ENCODE data around the gene SPATA21. TPM values are rescaled to one million over a fixed set of nuclear protein-coding genes. Genes with fewer than 3 reads are reported as not detected.

The SPATA21 gene
- total RNA-seq, 1 donor from 2014 or later: not detected

GRCh38 chr1:16451841-16452528, 14.8 kb upstream of the SPATA21 start:
- H3K4me1 Mint-ChIP-seq: peaks cover 24% of the 10 kb centered on the region
- ChIA-PET CTCF (no interaction called here), POLR2A (interaction anchor here (1.5 kb wide), 1 partner anchor 10 kb away, joined by 8 read pairs; no protein-coding TSS in a partner anchor)
- H3K9me3 Mint-ChIP-seq: no peaks in the 10 kb centered on the region
- peak overlapping the region; percentile 7 for H3K4me3 Mint-ChIP-seq
- peaks cover 88% of the 10 kb centered on the region for H3K36me3 Mint-ChIP-seq (ENCODE audit: low read depth)
- no peaks in the 10 kb centered on the region for H3K27me3 Mint-ChIP-seq
- DNase-seq (no peak), ATAC-seq (ENCODE audit: low read depth) (peak; percentile 70)
- no peak for TF ChIP-seq CTCF (IDR thresholded peaks at IDR 0.05)
- intact Hi-C loops (cut with micrococcal nuclease): no loop called here
- peak overlapping the region; percentile 54 for H3K27ac Mint-ChIP-seq

- DNase-seq: no peak
- H3K4me1 Mint-ChIP-seq: peaks cover 24% of the 10 kb centered on the region
- intact Hi-C loops (cut with micrococcal nuclease): no loop called here
- peak overlapping the region; percentile 12 for H3K4me3 Mint-ChIP-seq
- no peak for ATAC-seq (ENCODE audit: low read depth)
- peaks cover 83% of the 10 kb centered on the region for H3K36me3 Mint-ChIP-seq (ENCODE audit: low read depth)
- H3K27ac Mint-ChIP-seq: peak overlapping the region; percentile 10
- H3K9me3 Mint-ChIP-seq: no peaks in the 10 kb centered on the region
- POLR2A ChIA-PET: interaction anchor here (1.5 to 1.6 kb wide), 2 partner anchors 9 to 63 kb away, joined by 5 to 8 read pairs; no protein-coding TSS in a partner anchor
- CTCF ChIA-PET: no interaction called here
- no peaks in the 10 kb centered on the region for H3K27me3 Mint-ChIP-seq
- no peak for TF ChIP-seq CTCF (IDR thresholded peaks at IDR 0.05)
These were observed 13.7 kb upstream of the SPATA21 start for GRCh38 chr1:16450863-16451481.

- intact Hi-C loops (cut with micrococcal nuclease): loop anchor here (10.0 kb wide), 1 partner anchor 45 kb away; no protein-coding TSS in a partner anchor
- POLR2A ChIA-PET: interaction anchor here (1.0 to 1.6 kb wide), 2 partner anchors 11 to 64 kb away, joined by 5 to 10 read pairs; no protein-coding TSS in a partner anchor
These were observed 12.4 kb upstream of the SPATA21 start for GRCh38 chr1:16449666-16450065.

GRCh38 chr1:16449065-16449464, 11.8 kb upstream of the SPATA21 start:
- CTCF ChIA-PET: no interaction called here
- intact Hi-C loops (cut with micrococcal nuclease): loop anchor here (10.0 kb wide), 1 partner anchor 46 kb away; no protein-coding TSS in a partner anchor
- peaks cover 77% of the 10 kb centered on the region for H3K36me3 Mint-ChIP-seq (ENCODE audit: low read depth)
- H3K4me1 Mint-ChIP-seq: peaks cover 27% of the 10 kb centered on the region
- H3K9me3 Mint-ChIP-seq: no peaks in the 10 kb centered on the region
- POLR2A ChIA-PET: interaction anchor here (1.0 to 1.6 kb wide), 2 partner anchors 12 to 65 kb away, joined by 5 to 10 read pairs; no protein-coding TSS in a partner anchor
- no peak overlapping the region for H3K4me3 Mint-ChIP-seq
- TF ChIP-seq CTCF (IDR thresholded peaks at IDR 0.05): no peak
- H3K27me3 Mint-ChIP-seq: no peaks in the 10 kb centered on the region
- DNase-seq: no peak
- ATAC-seq (ENCODE audit: low read depth): no peak
- H3K27ac Mint-ChIP-seq: no peak overlapping the region

More at GRCh38 chr1:16449666-16450065, 12.4 kb upstream of the SPATA21 start:
- TF ChIP-seq CTCF (IDR thresholded peaks at IDR 0.05): no peak
- CTCF ChIA-PET: no interaction called here
- Mint-ChIP-seq H3K36me3 (ENCODE audit: low read depth) (peaks cover 76% of the 10 kb centered on the region), H3K4me3 (no peak overlapping the region), H3K27ac (no peak overlapping the region), H3K4me1 (peaks cover 24% of the 10 kb centered on the region), H3K9me3 (no peaks in the 10 kb centered on the region), H3K27me3 (no peaks in the 10 kb centered on the region)
- no peak for ATAC-seq (ENCODE audit: low read depth)
- no peak for DNase-seq

GRCh38 chr1:16447641-16448040, 10.4 kb upstream of the SPATA21 start:
- Mint-ChIP-seq H3K4me3 (no peak overlapping the region), H3K27me3 (no peaks in the 10 kb centered on the region), H3K4me1 (peaks cover 32% of the 10 kb centered on the region), H3K27ac (no peak overlapping the region), H3K9me3 (no peaks in the 10 kb centered on the region), H3K36me3 (ENCODE audit: low read depth) (peaks cover 79% of the 10 kb centered on the region)
- POLR2A ChIA-PET: no interaction called here
- no peak for DNase-seq
- CTCF ChIA-PET: no interaction called here
- no peak for TF ChIP-seq CTCF (IDR thresholded peaks at IDR 0.05)
- ATAC-seq (ENCODE audit: low read depth): no peak
- intact Hi-C loops (cut with micrococcal nuclease): loop anchor here (10.0 kb wide), 1 partner anchor 47 kb away; no protein-coding TSS in a partner anchor
